Loucy (cell line): Measurements from ENCODE around the gene PAX5.

Source experiments
- H2AFZ ChIP-seq: fragments of 200-600 bp; sonication (generic); 2 replicates; pipeline ENCODE4 v1.6.0; 2016; ENCODE audit warnings: antibody characterized with exemption, mild to moderate bottlenecking, low read length, moderate library complexity
- H3F3A ChIP-seq: fragments of 200-600 bp; 2 replicates; pipeline ENCODE4 v1.6.0; 2016; ENCODE audit warnings: antibody characterized with exemption, low read depth, mild to moderate bottlenecking
- H3K27me3 ChIP-seq: fragments of 200-600 bp; sonication (generic); 2 replicates; pipeline ENCODE4 v1.6.1; 2014; ENCODE audit warnings: low read length, mild to moderate bottlenecking; ENCODE audit not compliant: insufficient read depth, poor library complexity, severe bottlenecking
- H3K36me3 ChIP-seq: fragments of 200-600 bp; sonication (generic); 2 replicates; pipeline ENCODE4 v1.6.1; 2016; ENCODE audit warnings: low read length; ENCODE audit not compliant: insufficient read depth
- H3K4me1 ChIP-seq: fragments of 200-600 bp; sonication (generic); 2 replicates; pipeline ENCODE4 v1.5.1; 2014; ENCODE audit warnings: low read length, mild to moderate bottlenecking; ENCODE audit not compliant: insufficient read depth, poor library complexity, severe bottlenecking
- H3K4me2 ChIP-seq: fragments of 200-600 bp; sonication (generic); 2 replicates; pipeline ENCODE4 v1.6.0; 2014; ENCODE audit warnings: antibody characterized with exemption, low read length, low read depth, mild to moderate bottlenecking; ENCODE audit not compliant: poor library complexity, severe bottlenecking
- H3K4me3 ChIP-seq: fragments of 200-600 bp; sonication (generic); 2 replicates; pipeline ENCODE4 v1.5.1; 2014; ENCODE audit warnings: low read length, mild to moderate bottlenecking, mixed read lengths; ENCODE audit not compliant: poor library complexity, severe bottlenecking
- H3K79me2 ChIP-seq: fragments of 200-600 bp; sonication (generic); 2 replicates; pipeline ENCODE4 v1.6.1; 2014; ENCODE audit warnings: low read length; ENCODE audit not compliant: insufficient read depth
- H3K9ac ChIP-seq: fragments of 200-600 bp; sonication (generic); 2 replicates; pipeline ENCODE4 v1.6.0; 2014; ENCODE audit warnings: mild to moderate bottlenecking, low read depth, low read length, moderate library complexity; ENCODE audit not compliant: poor library complexity, severe bottlenecking
- H3K9me2 ChIP-seq: fragments of 200-600 bp; sonication (generic); replicated peaks from 2 replicates; pipeline ENCODE4 v1.6.1; 2016; ENCODE audit warnings: low read depth, low read length, mixed read lengths
- H3K9me3 ChIP-seq: fragments of 200-600 bp; sonication (generic); 2 replicates; pipeline ENCODE4 v1.6.1; 2014; ENCODE audit warnings: mild to moderate bottlenecking, antibody characterized with exemption, low read length, low read depth; ENCODE audit not compliant: insufficient read depth
- H4K20me1 ChIP-seq: fragments of 200-600 bp; sonication (generic); 2 replicates; pipeline ENCODE4 v1.6.0; 2014; ENCODE audit warnings: antibody characterized with exemption, low read length, mild to moderate bottlenecking; ENCODE audit not compliant: insufficient read depth, poor library complexity, severe bottlenecking
- CTCF ChIP-seq: fragments of 200-600 bp; sonication (generic); conservative IDR thresholded peaks from 2 replicates; pipeline ENCODE4 v1.5.1; 2014; ENCODE audit warnings: mild to moderate bottlenecking, antibody characterized with exemption, low read length
- EZH2phosphoT487 ChIP-seq: fragments of 200-600 bp; IDR thresholded peaks from 2 replicates; pipeline ENCODE4 v1.6.1; 2018; ENCODE audit warnings: antibody characterized with exemption, mild to moderate bottlenecking, moderate library complexity, borderline replicate concordance

The PAX5 gene

GRCh38 chr9:36828611-36829013, 205.5 kb downstream of the PAX5 start:
- TF ChIP-seq EZH2phosphoT487 (no peak), CTCF (no peak)
- H2AFZ ChIP-seq: no peak overlapping the region
- H3K9ac ChIP-seq: no peak overlapping the region
- H3F3A ChIP-seq: no peaks in the 10 kb centered on the region
- no peak overlapping the region for H3K4me2 ChIP-seq
- no peaks in the 10 kb centered on the region for H3K9me3 ChIP-seq
- H3K36me3 ChIP-seq: no peaks in the 10 kb centered on the region
- H3K79me2 ChIP-seq: no peaks in the 10 kb centered on the region
- H3K27me3 ChIP-seq: no peaks in the 10 kb centered on the region
- no peaks in the 10 kb centered on the region for H3K9me2 ChIP-seq
- H4K20me1 ChIP-seq: no peaks in the 10 kb centered on the region
- no peak overlapping the region for H3K4me3 ChIP-seq
- H3K4me1 ChIP-seq: peaks cover 9% of the 10 kb centered on the region

- Histone ChIP-seq H3K79me2 (no peaks in the 10 kb centered on the region), H3K9me3 (no peaks in the 10 kb centered on the region), H3K36me3 (no peaks in the 10 kb centered on the region), H3K9me2 (no peaks in the 10 kb centered on the region), H3F3A (no peaks in the 10 kb centered on the region), H3K4me1 (peaks cover 3% of the 10 kb centered on the region), H3K27me3 (no peaks in the 10 kb centered on the region), H3K9ac (no peak overlapping the region), H4K20me1 (no peaks in the 10 kb centered on the region), H3K4me2 (no peak overlapping the region), H2AFZ (no peak overlapping the region), H3K4me3 (no peak overlapping the region)
- TF ChIP-seq CTCF: no peak
- no peak for TF ChIP-seq EZH2phosphoT487
Measured at GRCh38 chr9:36827593-36827992, 206.5 kb downstream of the PAX5 start.

- Histone ChIP-seq H2AFZ (no peak overlapping the region), H3K4me2 (no peak overlapping the region), H3K9me3 (no peaks in the 10 kb centered on the region), H3K4me3 (no peak overlapping the region), H3F3A (no peaks in the 10 kb centered on the region), H3K36me3 (no peaks in the 10 kb centered on the region), H3K27me3 (no peaks in the 10 kb centered on the region), H4K20me1 (no peaks in the 10 kb centered on the region), H3K4me1 (peaks cover 1% of the 10 kb centered on the region), H3K9ac (no peak overlapping the region), H3K9me2 (no peaks in the 10 kb centered on the region), H3K79me2 (no peaks in the 10 kb centered on the region)
- TF ChIP-seq EZH2phosphoT487 (no peak), CTCF (no peak)
Measured at GRCh38 chr9:36826581-36826980, 207.5 kb downstream of the PAX5 start.
